Stomach (tissue), 9 donors: ENCODE results near the gene SPATC1L. TPM values are rescaled to one million over a fixed set of nuclear protein-coding genes. Genes with fewer than 3 reads are reported as not detected.

Experiments used
- DNase-seq, 2 donors: peaks; one replicate each; pipeline versions ENCODE4 v3.0.0 to v3.0.0-alpha.2; 2013 to 2019
- H3K27ac ChIP-seq, 5 donors: fragments of 200-600 bp in 4 of 5; sonication (generic) in 4 of 5; one replicate each; pipeline ENCODE4 v1.5.1; 2013 to 2019; ENCODE audit warnings: mild to moderate bottlenecking in 1 of 5, moderate library complexity in 1 of 5
- H3K27me3 ChIP-seq, 3 donors: fragments of 200-600 bp; sonication (generic); one replicate each; pipeline ENCODE4 v1.5.1; 2017 to 2019; ENCODE audit warnings: mixed run types in 1 of 3
- H3K36me3 ChIP-seq, 4 donors: fragments of 200-600 bp; sonication (generic); 1 replicate in 3 of 4; 2 replicates in 1 of 4; pipeline ENCODE4 v1.5.1; 2016 to 2019
- H3K4me1 ChIP-seq, 4 donors: fragments of 200-600 bp; sonication (generic); one replicate each; pipeline ENCODE4 v1.5.1; 2016 to 2019
- H3K4me3 ChIP-seq, 4 donors: fragments of 200-600 bp; sonication (generic) in 3 of 4; one replicate each; pipeline ENCODE4 v1.5.1; 2016 to 2019; ENCODE audit warnings: mild to moderate bottlenecking in 1 of 4
- H3K9me3 ChIP-seq, 4 donors: fragments of 200-600 bp; sonication (generic); one replicate each; pipeline ENCODE4 v1.5.1; 2016 to 2019
- EP300 ChIP-seq: sonication (generic); formaldehyde crosslinking; IDR thresholded peaks from one replicate; pipeline ENCODE4 v1.6.1; 2017; ENCODE audit warnings: antibody characterized with exemption
- POLR2A ChIP-seq, 4 donors: fragments of 450-650 bp; IDR thresholded peaks; one replicate each; pipeline ENCODE4 v1.6.1; 2016; ENCODE audit warnings: antibody characterized with exemption in 4 of 4, control low read depth in 2 of 4, mild to moderate bottlenecking in 1 of 4, moderate library complexity in 1 of 4
- POLR2AphosphoS5 ChIP-seq, 3 donors: sonication (generic); formaldehyde crosslinking; IDR thresholded peaks; one replicate each; pipeline ENCODE4 v1.6.1; 2016; ENCODE audit warnings: antibody characterized with exemption in 3 of 3
- WGBS, 5 donors: extraction: QIAGEN DNeasy Blood & Tissue Kit in 3 of 5; methylation state at CpG; one replicate each; pipeline versions ENCODE4 v1.1.5 to v1.1.7; 2013 to 2018; 5-methylcytosine and 5-hydroxymethylcytosine counted together
- intact Hi-C: fragments of 100-400 bp; cut with DNase I; formaldehyde crosslinking; loops from one replicate; pipeline ENCODE4 v1.15.1; 2023; ENCODE audit warnings: low total_unique reads
- polyA plus RNA-seq, 3 donors: library from polyadenylated mRNA; stranded (reverse); fragments of 200-250 nt; gene quantifications; one replicate each; pipeline ENCODE4 v1.2.3, GENCODE V29; 2013
- total RNA-seq, 5 donors: library from RNA; depleted of rRNA; stranded (reverse); fragments of >200 nt; gene quantifications; one replicate each; pipeline versions ENCODE4 v1.1.0 to v1.2.3, GENCODE V29; 2014 to 2016
- TF ChIP-seq, protein P1 (sequence below), 7 experiments: fragments of 450-650 bp in 4 of 7; fragments of 200-600 bp in 3 of 7; sonication (generic) in 3 of 7; IDR thresholded peaks; one replicate each; pipeline ENCODE4 v1.5.1; 2016 to 2019; ENCODE audit warnings: antibody characterized with exemption in 7 of 7, control low read depth in 2 of 7, mild to moderate bottlenecking in 1 of 7
- donor health status: healthy with polysubstance abuse.
- donor health status: Bipolar disorder and iron deficiency.
- donor health status: healthy.

The SPATC1L gene
- total and polyA plus RNA-seq, 8 donors = 0.72 to 26.4 (median 12.5) TPM; not detected in 1

DNA sequence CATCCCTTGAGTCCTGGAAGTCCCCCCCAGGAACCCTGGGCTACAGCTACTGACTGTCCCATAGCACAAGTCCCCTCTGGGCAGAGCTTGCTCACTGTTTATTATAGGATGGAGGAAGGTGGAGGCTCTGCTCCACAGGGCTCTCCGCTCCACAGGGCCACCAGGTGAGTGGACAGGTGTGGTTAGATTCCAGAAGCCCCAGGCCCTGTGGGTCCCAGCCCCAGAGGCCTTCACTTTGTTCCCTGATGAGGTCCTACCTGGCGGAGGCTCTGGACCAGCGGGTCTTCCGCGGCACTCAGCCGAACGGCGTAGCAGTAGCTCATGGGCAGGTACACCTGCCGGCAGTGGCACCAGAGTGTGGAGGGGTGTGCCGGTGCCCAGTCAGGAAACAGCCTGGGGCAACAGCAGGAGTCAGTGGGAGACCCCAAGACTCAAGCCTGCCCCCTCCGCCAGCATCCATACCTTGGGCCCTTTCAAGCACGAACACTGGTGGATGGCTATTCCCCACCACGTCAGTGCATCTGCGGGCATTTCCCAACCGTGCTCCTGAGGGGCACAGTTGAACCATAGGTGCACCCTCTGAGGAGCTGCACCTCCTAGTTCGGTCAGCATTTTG lies 32.0 kb upstream of the SPATC1L start:
- Histone ChIP-seq H3K4me1 (no peaks in the 10 kb centered on the region), H3K27ac (no peak overlapping the region), H3K9me3 (no peaks in the 10 kb centered on the region), H3K36me3 (peaks cover 44 to 99% (median 92%) of the 10 kb centered on the region in 4 donors), H3K4me3 (no peak overlapping the region), H3K27me3 (no peaks in the 10 kb centered on the region)
- intact Hi-C loops = no loop called here
- WGBS, 5 donors = 91 to 95% (median 93%) methylated on average over 8 to 16 of the region's 16 CpGs
- TF ChIP-seq EP300 = no peak
- TF ChIP-seq POLR2AphosphoS5 (IDR thresholded peaks at IDR 0.05) = no peak
- DNase-seq = no peak

DNA sequence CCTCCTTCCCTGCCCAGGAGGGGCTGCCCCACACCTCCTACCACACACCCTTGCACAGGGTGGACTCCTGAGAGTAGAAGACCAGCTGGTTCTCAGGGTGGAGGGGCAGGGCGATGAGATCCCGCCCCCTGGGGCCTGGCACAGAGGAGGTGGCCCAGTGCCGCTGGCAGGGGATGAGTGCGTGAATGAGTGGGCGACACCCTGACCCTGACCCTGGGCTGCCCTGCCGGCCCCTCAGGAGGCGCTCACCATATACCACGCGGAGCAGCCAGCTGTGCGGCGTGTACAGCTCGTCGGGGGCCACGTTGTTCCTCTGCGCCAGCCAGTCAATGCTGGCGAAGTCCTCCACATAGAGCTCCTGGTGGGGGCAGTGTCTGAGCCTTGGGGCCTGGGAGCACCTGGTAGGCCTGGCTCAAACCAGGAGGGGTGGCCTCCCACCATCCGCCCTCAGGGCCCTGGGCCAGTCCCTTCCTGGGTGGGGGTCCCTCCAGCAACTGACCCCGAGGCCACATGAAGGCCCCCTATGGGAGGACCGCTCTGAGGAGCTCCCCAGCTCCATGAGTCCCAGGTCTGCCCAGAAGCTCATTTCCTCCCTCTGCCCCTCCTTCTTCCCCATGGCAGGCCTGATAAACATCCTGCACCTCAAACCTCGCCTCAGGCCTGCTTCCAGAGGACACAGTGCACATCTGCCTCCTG lies 31.3 kb upstream of the SPATC1L start:
- no peak for TF ChIP-seq EP300
- no peak for TF ChIP-seq POLR2AphosphoS5 (IDR thresholded peaks at IDR 0.05)
- TF ChIP-seq POLR2A (IDR thresholded peaks at IDR 0.05) = no peak
- TF ChIP-seq, protein P1, sequence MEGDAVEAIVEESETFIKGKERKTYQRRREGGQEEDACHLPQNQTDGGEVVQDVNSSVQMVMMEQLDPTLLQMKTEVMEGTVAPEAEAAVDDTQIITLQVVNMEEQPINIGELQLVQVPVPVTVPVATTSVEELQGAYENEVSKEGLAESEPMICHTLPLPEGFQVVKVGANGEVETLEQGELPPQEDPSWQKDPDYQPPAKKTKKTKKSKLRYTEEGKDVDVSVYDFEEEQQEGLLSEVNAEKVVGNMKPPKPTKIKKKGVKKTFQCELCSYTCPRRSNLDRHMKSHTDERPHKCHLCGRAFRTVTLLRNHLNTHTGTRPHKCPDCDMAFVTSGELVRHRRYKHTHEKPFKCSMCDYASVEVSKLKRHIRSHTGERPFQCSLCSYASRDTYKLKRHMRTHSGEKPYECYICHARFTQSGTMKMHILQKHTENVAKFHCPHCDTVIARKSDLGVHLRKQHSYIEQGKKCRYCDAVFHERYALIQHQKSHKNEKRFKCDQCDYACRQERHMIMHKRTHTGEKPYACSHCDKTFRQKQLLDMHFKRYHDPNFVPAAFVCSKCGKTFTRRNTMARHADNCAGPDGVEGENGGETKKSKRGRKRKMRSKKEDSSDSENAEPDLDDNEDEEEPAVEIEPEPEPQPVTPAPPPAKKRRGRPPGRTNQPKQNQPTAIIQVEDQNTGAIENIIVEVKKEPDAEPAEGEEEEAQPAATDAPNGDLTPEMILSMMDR (IDR thresholded peaks at IDR 0.05) = no peak
- no peak for DNase-seq
- no peaks in the 10 kb centered on the region for H3K4me1 ChIP-seq
- H3K27ac ChIP-seq = no peak overlapping the region
- H3K36me3 ChIP-seq = peaks cover 39 to 99% (median 92%) of the 10 kb centered on the region in 4 donors
- 84 to 94% (median 90%) methylated on average over 13 to 20 of the region's 20 CpGs for WGBS, 5 donors
- H3K27me3 ChIP-seq = no peaks in the 10 kb centered on the region
- intact Hi-C loops = no loop called here
- no peak overlapping the region for H3K4me3 ChIP-seq
- H3K9me3 ChIP-seq = no peaks in the 10 kb centered on the region

DNA sequence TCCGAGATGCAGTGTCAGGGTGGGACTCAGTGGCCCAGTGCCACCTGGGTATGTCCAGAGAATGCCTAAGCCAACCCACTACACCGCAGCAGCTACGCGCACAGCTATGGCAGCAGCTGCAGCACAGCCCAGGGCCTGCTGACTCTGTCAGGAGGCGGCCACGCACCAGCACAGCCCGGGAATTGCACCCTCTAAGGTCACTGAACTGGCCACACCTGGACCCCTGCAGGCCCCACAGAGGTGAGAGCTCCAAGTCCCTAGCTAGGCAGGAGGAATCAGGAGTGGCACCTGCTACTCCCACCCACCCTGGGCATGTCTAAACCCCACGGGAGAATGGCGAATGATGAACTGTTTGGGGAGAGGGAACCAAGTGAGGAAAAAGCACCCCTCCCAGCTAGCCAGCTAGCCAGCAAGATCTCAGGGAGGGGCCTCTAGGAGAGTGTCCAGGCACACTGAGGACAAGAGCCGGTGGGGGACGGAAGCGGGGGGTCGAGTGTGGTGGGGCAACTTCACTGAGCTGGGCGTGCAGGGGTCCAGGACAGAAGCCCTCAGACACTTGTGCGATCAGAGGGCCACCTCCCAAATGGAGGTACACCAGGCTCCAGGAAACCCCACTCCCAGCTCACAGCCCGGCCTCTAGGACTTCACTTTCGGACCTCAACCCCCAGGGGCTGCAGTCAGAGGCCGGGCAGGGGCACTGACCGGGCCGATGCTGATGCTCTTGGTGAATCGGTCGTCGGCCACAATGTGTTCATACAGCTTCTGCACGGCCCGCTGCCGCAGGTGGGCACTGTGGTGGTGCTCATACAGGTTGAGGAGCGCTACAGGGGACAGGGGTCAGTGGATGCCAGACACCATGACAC lies 30.4 kb upstream of the SPATC1L start:
- TF ChIP-seq POLR2A (IDR thresholded peaks at IDR 0.05) = no peak
- TF ChIP-seq POLR2AphosphoS5 (IDR thresholded peaks at IDR 0.05) = no peak
- TF ChIP-seq, protein P1 (IDR thresholded peaks at IDR 0.05) = no peak
- H3K27me3 ChIP-seq = no peaks in the 10 kb centered on the region
- H3K27ac ChIP-seq = no peak overlapping the region
- intact Hi-C loops = no loop called here
- H3K9me3 ChIP-seq = no peaks in the 10 kb centered on the region
- WGBS, 5 donors = 87 to 93% (median 93%) methylated on average over 23 to 27 of the region's 27 CpGs
- no peaks in the 10 kb centered on the region for H3K4me1 ChIP-seq
- no peak overlapping the region for H3K4me3 ChIP-seq
- no peak for DNase-seq
- peaks cover 31 to 99% (median 91%) of the 10 kb centered on the region in 4 donors for H3K36me3 ChIP-seq

DNA sequence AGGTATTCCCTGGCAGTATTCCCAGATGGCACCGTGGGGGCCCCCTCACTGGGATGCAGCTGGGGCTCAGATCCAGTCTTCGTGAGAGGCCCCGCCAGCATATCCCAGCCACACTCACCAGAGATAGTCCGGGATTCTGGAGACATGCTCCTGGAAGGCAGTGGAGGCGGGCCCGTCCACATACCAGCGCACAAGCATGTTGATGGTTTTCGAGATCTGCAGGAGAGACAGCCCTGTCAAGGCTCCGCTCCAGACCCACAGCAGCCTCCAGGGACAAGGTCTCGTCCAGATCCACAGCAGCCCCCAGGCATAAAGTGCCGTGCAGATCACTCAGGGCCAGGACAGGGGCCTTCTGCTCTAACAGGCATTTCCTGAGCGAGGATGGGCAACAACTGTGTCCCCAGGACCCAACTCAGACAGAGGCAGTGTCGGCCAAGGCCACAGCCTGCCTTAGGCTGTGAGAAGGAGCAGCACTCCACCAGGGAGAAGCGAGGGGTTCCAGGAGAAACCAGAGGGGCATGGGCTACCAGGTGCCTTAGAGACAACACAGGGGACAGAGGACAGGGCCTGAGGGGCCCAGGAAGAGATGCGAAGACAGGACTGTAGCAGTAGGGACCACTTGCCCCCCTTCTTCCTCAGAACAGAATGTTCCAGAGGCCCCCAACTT lies 29.5 kb upstream of the SPATC1L start:
- H3K27me3 ChIP-seq = no peaks in the 10 kb centered on the region
- H3K4me1 ChIP-seq = no peaks in the 10 kb centered on the region
- H3K9me3 ChIP-seq = no peaks in the 10 kb centered on the region
- TF ChIP-seq, protein P1 (IDR thresholded peaks at IDR 0.05) = no peak
- TF ChIP-seq POLR2AphosphoS5 (IDR thresholded peaks at IDR 0.05) (no peak), POLR2A (IDR thresholded peaks at IDR 0.05) (no peak), EP300 (no peak)
- no peak overlapping the region for H3K27ac ChIP-seq
- intact Hi-C loops = no loop called here
- DNase-seq = no peak
- WGBS, 5 donors = 82 to 95% (median 92%) methylated on average over 10 to 15 of the region's 15 CpGs
- H3K36me3 ChIP-seq = peaks cover 28 to 99% (median 91%) of the 10 kb centered on the region in 4 donors
- no peak overlapping the region for H3K4me3 ChIP-seq
